Activated T-helper 1 cell treated with anti-CD3 and anti-CD28 coated beads, Interleukin-2, amount 50 U/mL, for 16 hours (primary cell): ENCODE data around the gene KCTD5.
"Not testable (repeated sequence)": the region's sequence is repeated elsewhere in the genome, so short reads cannot be mapped to it uniquely, and the experiment has no call there.

ENCODE experiments used
- DNase-seq, 2 donors: peaks; one replicate each; pipeline ENCODE4 v3.0.0-alpha.2; 2020; ENCODE audit warnings: low read depth in 1 of 2, low spot score in 1 of 2

KCTD5 gene

GRCh38 chr16:2682209-2683021, at the start of gene KCTD5:
KCTD5 (plus strand) TSS chr16:2682523; CDS start chr16:2682549, 26 bp downstream.
- peak; percentile 90 to 95 for DNase-seq

DNA sequence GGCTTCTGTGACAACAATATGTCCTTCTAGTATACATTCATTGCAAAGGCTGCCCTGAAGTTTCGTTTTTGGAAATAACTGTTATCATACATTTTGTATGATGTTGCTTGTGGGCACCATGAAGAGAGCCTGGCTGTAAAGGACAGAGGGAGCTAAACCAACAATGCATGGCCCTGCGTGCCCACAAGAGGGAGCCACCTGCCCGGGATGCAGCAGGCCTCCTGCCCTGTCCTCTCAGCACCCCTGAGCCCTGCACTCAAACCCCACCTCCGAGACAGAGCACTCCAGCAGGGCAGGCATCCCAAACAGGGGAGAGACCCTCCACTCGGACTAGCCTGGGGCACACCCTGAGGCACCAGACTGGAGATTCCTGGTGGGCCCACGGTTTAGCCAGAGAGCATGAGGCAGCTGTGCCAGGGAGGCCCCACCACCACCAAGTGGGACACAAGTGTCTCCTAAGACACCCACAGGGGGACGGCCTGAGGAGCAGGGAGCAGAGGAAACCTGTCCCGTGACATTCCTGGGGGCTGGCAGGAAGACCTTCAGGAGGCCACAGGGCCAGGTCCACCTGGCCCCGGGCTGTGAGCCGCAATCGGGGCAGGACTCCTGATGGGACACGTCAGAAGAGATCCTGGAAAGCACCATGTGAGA, 43.1 kb upstream of the KCTD5 start:
- peak; percentile 16 to 48 for DNase-seq

DNA sequence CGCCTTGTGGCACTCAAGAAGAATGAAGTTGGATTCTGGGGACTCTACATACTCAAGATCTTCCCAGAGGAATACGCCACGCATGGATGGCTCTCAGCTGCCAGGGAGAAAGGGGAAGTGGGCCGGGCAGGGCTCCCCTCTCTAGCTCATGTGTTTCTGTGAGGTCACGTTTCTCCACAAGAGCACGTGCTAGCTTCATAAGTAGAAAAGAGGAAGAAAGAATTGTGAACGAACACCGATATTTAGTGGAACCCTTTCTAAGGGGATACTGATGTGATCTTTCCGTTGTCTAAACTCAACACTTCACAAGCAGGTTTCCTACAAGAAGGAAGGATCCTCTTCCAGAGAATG, 42.6 kb upstream of the KCTD5 start:
- not testable (repeated sequence) for DNase-seq

GRCh38 chr16:2642561-2642960, 39.8 kb upstream of the KCTD5 start:
- DNase-seq, result not testable (repeated sequence)

- DNase-seq, result not testable (repeated sequence)
Observed at GRCh38 chr16:2644754-2645453, 37.4 kb upstream of the KCTD5 start.

DNA sequence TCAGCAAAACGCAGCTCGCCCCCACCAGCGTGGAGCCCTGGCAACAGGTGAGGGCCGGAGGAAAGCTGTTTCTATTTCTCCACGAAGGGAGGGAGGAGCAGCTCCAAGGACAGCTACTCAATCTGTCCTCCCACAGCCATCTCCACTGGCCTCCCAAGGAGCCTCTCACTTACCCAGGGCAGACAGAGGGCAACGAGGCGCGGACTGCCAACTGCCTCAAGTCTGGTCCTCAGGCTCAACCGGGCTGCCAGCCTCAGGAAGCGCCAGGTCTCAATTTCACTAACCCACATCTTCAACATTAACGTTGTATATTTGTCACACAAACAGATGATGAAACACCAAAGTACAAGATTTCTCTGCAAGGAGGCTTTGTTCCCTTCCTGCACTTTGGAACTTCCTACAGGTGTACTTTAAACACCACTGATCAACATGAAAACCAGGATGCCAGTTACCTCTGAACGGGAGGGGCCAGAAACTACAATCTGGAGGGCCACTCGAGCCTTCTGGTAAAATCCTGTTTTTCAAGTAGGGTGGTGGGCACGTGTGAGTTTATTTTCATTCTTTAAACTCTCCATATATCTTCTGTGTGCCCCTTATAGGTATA, 31.0 kb upstream of the KCTD5 start:
- not testable (repeated sequence) for DNase-seq

- DNase-seq, result not testable (repeated sequence)
Observed at GRCh38 chr16:2653915-2654314, 28.4 kb upstream of the KCTD5 start.

GRCh38 chr16:2654949-2655348, 27.4 kb upstream of the KCTD5 start:
- DNase-seq, result not testable (repeated sequence)

- no peak for DNase-seq
Observed at GRCh38 chr16:2656985-2657384, 25.3 kb upstream of the KCTD5 start.

DNA sequence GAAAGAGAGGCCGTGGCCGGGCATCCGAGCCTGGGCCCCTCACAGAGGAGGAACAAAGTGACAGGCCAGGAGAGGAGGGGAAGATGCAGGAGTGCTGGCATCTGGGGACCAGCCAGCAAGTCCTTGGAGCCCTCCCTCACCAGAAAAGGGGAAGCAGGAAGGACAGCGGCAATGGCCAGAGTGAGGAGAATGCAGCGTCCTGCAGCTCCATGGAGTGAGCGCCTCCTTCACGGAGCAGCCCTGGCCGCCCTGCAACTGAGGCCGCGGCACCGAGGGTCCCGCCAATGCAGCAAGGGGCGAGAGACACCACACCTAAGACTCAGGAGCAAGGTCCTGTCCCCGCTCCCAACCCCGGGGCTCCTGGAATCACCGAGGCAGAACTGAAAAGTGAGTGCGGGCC, 24.5 kb upstream of the KCTD5 start:
- not testable (repeated sequence) for DNase-seq

DNA sequence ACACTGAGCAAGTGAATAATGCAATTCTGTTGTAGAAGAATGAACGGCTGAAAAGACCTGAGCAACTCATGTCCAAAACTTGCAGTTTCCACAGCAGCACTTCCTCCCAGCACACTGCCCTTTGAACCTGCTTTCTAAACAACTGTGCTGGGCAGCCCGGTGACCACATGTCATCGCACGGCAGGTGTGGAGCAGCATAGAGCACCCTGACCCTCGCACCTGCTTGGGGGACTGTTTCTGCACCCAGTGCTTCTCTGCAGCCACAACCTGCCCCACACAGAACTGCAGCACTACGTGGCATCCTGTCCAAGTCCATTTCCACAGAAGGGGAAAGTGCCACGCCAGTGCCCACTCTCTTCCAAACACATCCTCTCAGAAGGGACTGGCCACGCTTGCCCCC, 22.8 kb upstream of the KCTD5 start:
- DNase-seq, result not testable (repeated sequence)

GRCh38 chr16:2660014-2660662, 22.2 kb upstream of the KCTD5 start:
- DNase-seq, result not testable (repeated sequence)

DNA sequence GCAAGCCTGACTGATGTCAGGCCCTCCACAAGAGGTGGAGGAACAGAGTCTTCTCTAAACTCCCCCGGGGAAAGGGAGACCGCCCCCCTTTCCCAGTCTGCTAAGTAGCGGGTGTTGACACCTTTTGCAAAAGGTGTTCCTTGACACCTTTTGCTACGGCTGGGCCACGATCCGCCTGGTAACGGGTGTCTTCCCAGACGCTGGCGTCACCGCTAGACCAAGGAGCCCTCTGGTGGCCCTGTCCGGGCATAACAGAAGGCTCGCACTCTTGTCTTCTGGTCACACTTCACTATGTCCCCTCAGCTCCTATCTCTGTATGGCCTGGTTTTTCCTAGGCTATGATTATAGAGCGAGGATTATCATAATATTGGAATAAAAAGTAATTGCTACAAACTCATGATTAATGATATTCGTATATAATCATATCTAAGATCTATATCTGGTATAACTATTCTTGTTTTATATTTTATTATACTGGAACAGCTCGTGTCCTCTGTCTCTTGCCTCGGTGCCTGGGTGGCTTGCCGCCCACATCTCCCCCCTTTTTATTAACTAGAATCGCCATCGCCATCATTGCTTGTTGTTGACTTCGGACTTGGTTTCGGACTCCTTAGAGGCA, 21.5 kb upstream of the KCTD5 start:
- not testable (repeated sequence) for DNase-seq

DNA sequence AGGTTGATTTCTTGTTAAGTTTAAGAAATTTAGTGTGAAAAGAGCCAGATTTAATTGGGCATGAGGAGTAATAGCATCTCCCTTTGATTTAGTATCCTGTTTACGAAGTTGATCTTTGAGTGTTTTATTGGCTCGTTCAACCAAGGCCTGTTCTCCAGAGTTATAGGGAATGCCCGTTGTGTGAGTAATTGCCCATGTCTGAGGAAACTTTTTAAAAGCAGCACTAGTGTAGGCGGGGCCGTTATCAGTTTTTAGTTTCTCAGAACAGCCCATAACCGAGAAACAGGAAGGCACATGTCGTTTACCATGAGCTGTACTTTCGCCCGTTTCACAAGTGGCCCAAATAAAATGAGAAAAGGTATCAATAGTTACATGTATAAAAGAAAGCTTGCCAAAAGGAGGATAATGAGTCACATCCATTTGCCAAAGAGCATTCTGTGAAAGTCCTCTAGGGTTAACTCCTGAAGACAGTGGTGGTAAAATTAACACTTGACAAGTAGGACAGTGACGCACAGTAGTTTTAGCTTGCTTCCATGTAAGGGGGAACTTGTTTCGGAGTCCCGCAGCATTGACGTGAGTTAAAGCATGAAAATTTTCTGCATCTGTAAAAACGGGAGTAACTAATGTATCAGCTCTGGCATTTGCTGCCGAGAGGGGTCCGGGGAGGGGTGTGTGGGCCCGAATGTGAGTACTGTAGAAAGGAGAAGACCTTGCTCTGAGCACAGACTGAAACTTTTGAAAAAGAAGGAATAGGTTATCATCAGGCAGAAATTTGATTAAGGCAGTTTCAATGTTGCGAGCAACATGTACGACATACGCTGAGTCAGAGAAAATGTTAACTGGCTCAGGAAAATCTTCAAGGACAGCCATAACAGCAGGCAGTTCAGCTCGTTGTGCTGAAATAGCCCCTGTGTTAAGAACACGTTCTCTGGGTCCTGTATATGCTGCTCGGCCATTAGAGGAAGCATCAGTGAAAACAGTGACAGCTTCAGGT, 18.5 kb upstream of the KCTD5 start:
- peak in 1 of 2 donors; percentile 46 for DNase-seq

GRCh38 chr16:2664574-2664982, 17.7 kb upstream of the KCTD5 start:
- DNase-seq, result no peak

GRCh38 chr16:2666671-2667070, 15.7 kb upstream of the KCTD5 start:
- not testable (repeated sequence) for DNase-seq

DNA sequence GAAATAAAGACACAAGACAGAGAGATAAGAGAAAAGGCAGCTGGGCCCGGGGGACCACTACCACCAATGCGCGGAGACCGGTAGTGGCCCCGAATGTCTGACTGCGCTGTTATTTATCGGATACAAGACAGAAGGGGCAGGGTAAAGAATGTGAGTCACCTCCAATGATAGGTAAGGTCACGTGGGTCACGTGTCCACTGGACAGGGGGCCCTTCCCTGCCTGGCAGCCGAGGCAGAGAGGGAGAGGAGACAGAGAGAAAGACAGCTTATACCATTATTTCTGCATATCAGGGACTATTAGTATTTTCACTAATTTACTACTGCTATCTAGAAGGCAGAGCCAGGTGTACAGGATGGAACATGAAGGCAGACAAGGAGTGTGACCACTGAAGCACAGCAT, 12.7 kb upstream of the KCTD5 start:
- DNase-seq, result not testable (repeated sequence)

DNA sequence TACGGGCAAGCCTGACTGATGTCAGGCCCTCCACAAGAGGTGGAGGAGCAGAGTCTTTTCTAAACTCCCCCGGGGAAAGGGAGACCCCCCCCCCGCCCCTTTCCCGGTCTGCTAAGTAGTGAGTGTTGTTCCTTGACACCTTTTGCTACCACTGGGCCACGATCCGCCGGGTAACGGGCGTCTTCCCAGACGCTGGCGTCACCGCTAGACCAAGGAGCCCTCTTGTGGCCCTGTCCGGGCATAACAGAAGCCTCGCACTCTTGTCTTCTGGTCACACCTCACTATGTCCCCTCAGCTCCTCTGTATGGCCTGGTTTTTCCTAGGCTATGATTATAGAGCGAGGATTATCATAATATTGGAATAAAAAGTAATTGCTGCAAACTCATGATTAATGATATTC, 12.3 kb upstream of the KCTD5 start:
- DNase-seq, result peak in 1 of 2 donors; percentile 46

DNA sequence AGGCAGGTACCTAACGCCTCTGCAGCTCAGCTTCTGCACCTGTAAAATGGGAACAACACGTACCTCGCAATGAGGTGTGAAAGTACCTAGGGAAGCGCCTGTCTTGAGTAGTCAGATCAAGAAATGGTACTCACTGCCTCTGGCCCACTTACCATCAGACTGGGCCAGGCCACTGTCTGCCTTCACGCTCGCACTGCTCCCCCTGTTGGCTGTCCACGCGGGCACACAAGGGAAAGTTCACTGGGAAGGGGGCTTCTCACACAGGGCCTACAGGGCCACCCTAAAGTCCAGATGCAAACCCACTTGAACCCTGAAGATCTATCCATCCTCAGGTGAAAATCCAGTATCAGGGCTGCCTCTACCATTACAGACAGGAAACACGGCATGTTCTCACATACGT, 11.1 kb upstream of the KCTD5 start:
- not testable (repeated sequence) for DNase-seq
